ENCODE data around the gene TMEM179.

GRCh38 chr14:104635717-104636116 lies 31.1 kb upstream of the TMEM179 start:
- TF ChIP-seq CTCF (IDR thresholded peaks at IDR 0.05) (no peak), EP300 (IDR thresholded peaks at IDR 0.05) (no peak)
